Stimulated activated CD4-positive, alpha-beta T cell treated with anti-CD3 and anti-CD28 coated beads, Interleukin-2, amount 100 ng/mL, for 48 hours (primary cell): Measurements from ENCODE around the gene WWOX.

Source experiments
- DNase-seq, 2 donors: peaks; one replicate each; pipeline ENCODE4 v3.0.0-alpha.2; 2020

Gene WWOX

DNA sequence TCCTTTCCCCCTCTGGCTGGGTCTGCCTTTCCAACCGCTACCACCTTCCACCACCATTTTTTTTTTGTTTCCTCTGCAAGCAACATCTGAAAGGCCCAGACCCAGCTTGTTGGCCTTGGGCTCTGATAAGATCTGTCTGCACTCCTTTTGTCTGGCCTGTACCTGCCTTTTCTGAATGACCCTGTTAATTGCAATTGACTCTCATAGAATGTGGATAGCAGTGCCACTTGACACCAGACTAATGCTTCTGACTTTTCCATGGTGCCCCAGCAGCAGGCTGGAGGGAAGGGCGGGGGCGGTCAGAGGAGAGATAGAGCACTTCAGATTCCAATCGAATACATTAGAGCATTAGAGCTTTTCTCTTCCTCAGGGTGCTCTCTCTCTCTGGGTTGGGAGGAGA is 538.9 kb downstream of the WWOX start:
- no peak for DNase-seq

DNA sequence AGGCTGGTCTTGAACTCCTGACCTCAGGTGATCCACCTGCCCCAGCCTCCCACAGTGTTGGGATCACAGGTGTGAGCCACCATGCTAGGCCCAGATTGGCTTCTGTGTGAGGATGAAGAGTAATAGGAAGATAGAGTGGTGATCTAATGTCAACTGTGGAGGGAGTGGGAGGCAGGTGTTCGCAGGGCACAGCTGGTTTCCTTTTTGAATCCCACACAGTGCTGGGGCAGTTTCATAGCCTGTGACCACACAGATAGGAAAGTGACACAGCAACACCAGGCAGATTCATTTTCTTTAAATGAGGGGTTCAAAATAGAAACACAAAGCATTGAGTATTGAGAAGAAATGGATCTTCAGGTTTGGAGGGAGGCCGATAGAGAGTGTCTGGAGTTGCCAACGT is 540.3 kb downstream of the WWOX start:
- DNase-seq: peak in 1 of 2 donors; percentile 5

DNA sequence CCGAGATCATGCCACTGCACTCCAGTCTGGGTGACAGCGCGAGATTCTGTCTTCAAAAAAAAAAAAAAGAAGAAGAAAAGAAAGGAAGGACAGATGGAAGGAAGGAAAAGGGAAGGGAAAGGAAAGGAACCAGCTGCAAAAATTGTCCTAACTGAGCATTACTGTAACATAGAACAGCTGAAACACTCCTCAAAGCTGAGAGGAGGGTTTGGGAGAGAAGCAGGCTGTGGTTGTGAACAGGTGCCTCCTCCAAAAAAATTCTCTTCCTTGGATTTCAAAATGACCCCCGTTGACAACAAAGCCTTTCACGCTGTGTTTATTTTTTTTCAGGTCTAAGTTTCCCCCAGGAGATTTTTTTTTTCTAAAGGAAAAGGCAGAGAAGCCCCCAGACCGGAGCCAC is 541.4 kb downstream of the WWOX start:
- DNase-seq: no peak

DNA sequence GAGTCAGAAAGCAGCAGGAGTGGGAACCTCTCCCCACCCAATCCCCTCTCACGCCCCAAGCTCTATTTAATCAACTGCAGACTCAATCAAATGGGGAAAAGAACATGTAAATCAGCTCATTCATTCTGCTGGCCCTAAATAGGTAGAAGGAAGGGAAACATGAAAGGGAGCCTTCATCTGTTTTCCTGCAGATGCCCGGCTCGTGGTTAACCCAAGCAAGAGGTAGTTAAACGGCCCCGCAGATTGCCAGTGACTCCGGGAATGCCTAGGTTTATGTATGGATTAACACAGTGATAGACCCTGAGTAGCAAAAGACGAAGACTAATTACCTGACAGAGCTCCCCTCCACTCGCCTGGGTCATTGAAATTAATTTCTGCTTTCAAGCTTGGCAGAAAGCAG is 542.0 kb downstream of the WWOX start:
- DNase-seq: no peak

DNA sequence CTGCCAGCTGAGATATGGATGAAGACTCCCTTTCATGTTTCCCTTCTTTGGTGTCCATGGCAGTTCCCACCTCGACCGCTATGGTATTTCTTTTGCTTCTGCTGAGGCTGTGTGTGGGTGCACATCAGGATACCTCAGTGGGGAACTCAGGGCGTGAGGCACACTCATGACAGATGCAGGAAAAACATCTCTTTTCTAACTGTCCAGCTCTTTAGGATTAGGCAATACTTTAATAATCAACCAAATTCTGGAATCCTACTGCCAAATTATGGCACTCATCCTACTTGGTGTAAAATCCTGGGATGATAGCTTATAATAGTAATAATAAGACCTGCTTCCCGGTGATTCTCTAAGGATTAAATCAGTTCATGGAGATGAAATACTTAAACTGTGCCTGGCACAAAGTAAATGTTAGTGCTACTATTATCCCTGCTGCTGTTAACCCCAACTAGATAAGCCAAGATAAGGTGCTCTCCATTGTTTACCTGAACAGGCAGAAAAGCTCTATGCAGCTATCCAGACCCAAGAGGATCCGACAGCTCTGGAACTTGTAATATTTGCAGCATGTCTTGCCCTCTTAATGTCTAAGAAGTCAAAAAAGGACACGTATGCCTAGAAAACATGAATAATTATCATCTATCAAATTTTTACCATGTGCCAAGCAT is 543.3 kb downstream of the WWOX start:
- no peak for DNase-seq

DNA sequence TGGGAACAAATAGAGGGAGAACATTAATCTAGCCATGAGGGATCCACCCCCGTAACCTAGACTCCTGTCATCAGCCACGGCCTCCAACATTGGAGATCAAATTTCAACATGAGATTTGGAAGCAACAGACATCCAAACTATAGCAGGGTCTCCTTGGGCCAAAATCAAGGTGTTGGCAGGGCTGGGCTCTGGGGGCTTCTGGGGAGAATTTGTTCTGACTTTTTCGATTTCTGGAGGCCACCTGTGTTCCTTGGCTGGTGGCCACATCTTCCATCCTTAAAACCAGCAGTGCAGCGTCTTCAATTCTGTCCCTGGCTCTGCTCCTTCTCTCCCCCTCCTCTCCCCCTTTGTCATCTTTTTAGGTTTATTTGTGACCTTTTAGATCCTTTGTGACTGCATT is 546.2 kb downstream of the WWOX start:
- DNase-seq: no peak

DNA sequence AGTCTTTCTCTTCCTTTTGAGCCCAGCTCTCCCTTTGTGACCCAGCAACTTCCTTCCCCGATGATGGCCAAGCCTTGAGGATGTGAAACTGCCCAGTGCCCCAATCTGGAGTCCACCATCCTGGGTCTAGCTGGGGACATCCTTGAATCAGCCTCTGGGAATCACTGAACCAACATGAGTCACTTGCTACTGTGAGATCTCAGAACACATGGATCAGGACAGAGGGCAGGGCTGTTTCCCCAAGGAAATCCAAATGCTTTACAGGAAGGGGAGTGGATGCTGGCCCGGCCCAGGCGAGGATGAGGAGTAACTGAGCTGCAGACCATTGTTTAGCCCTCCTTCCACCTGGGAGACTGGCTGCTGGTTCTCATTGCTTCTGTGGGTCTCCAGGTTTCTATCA is 547.6 kb downstream of the WWOX start:
- DNase-seq: no peak

DNA sequence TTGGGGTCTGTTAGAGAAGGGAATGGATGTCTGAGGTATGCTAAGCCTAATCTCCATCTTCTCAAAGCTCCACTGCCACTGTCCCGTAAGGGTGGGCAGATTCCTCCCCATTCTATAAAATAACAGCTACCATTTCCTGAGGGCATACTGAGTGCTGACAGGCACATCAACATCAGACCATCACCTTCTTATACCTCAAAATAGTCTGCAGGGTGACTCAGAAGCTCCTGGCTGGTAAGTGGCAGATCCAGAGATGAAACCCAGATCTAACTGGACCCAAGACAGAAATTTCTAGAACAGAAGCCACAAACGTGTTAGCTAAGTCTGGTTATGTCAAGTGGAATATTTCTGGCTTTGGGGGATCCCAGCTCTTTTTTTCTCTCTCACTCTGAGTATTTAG is 548.0 kb downstream of the WWOX start:
- DNase-seq: no peak

DNA sequence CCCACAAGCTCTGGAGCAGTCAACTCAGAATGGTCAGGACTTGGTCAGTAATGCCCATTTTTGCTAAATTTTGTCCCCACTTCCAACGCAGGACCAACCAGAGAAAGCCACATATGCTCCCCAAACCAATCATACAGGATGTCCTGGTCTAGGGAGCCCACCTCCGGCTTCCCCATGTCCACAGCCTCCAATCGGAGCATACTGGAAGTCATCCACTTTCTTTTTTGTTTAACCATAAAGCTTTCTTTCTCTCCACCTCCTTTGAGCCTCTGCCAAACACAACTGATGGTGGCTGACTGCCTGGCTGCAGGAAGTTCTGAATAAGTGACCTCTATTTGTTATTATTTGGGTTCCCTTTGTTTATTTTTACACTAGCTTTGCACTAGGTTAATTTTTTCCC is 549.1 kb downstream of the WWOX start:
- DNase-seq: no peak

DNA sequence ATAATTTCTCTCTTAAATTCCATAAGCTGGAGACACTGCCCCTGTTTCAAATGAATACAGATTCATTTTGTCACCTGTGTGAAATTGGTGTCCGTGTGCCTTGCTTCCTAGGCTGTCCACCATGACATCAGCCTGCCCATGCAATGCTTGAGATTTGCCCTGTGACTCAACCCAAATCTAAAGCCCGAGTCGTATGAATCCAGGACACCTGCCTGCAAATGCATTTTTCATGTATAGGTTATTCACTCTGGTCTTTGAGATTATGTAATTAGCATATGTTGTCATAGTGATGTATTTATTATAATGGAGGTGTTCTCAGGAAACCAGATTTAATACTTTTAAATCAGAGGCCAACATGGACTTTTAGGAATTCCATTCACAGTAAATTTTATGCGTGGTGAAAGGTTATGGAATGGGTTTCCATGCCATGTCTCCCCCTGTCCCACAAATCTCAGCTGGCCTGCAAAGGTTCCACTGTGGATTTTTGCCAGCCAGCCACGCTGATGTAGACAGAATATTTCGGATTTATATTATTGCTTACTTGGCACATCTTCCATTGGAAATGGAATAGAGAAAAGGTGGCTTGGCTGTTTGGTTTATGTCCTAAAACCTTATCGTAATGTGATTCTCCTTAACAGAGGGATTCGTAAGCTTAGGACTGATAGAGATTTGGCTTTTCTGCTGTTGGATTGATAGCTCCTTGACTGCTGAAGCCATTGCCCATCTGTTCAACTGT is 551.1 kb downstream of the WWOX start:
- DNase-seq: no peak

DNA sequence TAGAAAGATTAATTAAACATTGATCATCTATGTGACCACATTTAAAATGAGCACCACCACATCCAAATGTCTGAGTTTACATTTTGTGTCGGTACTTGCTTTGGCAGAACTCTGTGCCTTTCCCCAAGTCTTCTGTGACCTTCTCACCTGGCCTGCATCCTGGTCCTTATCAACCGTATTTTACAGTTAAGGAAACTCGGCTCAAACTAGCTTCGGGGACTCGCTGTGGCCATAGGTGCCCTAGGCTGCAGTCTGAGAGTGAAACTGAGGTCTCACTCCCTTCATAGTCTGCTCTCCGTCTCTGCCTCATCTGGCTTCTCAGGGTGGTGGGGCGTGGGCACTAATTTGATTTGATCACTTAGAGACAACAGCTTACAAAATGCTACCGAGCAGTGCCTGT is 555.5 kb downstream of the WWOX start:
- DNase-seq: no peak

DNA sequence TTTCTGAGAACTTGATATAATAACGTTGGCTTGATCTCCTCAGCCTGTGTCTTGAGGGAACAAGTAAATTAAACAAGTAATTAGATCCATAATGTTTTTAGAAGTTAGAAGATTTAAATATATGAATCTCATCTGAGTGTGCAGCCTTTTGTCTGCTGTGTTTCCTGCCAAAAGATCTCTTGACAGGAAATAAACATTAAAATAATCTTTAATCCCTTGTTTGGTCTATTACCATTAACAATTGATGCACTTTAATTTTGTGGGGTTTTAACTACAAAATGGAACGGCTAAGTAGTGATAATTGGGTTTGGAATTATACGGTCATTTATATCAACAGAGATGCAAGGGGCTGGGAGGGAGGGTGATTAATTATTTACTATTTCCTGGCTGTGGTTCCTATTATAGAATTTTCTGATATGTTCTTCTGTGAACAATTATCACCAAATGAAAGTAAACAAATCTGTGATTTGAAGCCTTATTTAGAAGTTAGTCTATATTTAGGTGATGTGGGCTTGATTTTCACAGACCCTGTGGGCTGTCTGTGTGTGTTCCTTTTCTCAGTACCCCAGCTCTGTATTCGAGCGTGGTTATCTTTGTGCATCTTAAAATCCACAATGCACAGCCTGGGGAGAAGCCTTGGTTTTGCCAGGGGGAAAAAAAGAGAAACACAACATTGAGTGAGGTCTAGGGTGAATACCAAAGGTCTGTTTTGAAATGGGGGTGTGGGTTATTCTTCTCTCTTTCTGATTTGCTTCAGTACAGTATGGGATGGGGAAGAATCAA is 556.1 kb downstream of the WWOX start:
- DNase-seq: no peak

DNA sequence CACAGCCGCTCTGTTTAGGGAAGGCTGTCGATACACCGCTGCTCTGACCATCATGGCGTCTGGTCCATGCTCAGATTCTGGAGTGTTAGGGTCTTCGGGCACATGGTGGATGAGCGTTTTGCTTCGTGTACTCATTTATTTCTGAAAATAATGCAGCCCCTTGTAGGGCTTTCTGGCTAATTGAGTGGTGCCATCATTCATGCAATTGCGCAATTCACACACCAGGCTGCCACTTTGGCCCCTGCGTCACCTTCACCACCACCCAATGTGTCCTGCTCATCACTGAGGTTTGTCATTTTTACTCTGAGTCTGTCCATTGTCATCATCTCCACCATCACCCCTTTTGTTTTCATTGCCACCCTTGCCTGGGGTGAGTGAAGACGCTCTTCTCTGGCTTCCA is 557.4 kb downstream of the WWOX start:
- DNase-seq: no peak

DNA sequence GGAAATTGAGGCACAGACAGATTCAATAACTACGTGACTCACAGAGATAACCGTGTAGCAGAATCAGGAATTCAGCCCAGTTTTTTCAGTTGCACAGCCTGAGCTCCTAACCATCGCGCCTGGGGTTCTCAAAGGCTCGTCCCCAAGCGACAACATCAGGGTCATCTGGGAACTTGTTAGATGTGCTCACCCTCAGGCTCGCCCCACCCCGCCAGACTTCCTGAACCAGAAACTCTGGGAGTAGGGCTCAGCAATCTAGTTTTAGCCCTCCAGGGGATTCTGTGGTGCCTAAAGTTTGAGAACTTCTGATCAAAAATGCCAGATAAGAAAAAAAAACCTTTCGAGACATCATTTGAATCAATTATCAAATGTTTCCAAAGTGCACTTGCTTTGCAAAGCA is 559.8 kb downstream of the WWOX start:
- no peak for DNase-seq

DNA sequence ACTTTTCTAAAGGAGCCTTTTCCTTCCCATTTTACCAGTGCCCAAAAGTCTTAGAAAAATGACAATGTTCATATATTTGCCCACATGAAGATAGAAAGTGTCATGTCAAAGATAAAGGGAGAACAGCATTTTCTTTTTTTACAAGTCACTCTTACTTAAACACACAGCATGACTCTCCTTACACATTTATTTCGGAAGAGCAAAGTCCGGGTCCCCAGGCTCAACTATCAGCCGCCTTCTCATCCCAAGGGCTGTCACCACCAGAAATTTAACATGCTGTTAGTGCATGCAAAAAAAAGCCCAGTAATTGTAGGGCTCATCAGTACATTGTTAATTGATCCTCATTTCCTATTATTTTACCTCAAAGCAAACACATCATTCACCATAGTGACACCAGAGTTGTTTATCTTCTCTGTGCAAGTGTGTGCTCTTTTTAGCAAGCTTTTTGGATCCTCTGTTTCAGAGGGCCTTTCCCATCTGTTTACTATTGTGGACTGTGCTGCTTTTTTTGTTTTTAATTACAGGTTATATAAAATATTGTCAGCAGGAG is 560.3 kb downstream of the WWOX start:
- DNase-seq: no peak

DNA sequence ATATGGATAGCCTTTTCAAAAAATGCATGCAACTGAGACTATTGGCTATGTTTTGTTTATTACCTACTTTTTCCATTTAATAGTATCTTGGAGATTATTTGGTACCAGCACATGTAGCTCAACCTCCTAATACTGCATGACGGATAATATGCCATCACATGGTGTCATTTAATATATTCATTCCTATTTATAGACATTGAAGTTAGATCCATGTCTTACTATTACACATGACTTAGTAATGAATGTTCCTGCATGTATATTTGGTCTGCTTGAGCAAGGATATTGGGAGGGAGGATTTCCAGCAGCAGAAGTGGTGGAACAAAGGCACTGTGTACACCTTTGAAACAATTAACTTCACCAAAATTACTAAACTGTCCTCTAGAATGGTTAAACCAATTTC is 561.3 kb downstream of the WWOX start:
- no peak for DNase-seq

DNA sequence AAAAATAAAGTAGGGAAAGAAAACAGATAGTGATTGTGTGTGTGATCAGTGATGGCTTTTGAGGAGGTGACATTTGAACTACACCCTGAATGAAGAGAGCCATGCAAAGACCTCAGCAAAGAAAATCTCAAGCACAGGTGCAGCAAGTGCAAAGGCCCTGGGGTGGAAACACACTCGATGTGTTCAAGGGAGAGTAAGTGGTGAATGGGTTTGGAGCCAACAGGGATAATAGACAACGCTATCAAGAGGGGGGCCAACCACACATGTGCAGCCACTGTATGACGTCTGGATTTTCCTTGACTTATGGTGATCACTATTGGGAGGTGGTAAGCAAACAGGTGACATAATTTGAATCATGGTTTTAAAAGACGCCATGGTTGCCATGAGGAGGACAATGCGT is 564.2 kb downstream of the WWOX start:
- no peak for DNase-seq

DNA sequence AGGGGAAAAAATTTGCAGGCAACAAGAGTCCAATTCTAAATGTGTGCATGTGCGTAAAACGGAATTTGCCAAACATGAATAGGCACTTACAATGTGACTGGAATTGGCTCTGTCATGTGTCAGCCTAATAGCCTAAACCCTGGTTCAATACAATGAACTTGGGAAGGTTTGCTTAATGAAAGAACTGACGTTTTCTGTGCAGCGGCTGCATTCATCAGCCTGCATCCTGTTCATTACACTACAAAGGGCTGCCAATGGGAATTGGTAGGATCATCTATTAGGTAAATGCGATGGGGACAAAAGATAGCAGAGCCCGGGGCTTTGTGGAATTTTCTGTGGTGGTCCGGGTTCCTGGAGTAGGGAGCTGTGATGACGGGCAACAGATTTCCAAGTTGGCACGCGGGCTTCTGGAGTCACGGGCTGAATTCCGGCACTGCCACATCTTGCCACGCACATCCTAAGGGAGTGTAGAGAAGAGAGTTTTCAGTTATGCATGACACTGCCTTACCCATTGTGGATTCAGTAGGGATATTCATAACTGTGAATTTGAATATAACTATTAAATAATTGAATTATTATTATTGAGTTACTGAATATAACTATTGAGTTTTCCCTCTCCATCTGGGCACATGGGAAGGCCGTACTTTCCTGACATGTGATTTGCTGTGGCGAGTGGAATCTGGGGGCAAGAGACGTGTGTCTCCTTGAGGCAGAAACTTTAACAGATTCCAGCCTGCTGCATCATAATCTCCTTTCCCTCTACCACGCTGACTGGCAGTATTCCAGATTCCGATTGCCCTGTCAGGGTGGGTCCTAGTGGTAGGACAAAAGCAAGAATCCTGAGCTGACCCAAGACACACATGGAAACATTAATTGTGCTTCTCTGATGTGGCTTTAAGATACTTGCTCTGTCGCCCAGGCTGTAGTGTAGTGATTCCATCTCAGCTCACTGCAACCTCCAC is 565.6 kb downstream of the WWOX start:
- DNase-seq: no peak

DNA sequence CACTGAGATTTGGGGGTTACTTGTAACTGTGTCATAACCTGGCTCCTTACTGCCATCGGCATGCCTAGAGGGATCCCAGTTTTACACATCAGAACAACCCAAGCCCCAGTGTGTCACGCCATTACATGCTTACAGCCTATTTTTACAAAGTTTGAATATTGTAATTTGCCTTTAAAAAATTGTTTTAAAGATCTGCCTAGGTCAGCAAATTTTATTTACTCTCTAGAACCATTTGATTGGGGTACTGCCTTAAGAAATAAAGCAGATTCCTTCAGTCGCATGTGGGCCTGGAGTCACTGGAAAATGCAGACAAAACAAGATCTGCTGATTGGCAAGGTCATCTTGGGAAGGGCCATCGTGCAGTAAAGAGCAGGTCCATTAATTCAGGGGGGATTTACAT is 566.9 kb downstream of the WWOX start:
- DNase-seq: no peak

DNA sequence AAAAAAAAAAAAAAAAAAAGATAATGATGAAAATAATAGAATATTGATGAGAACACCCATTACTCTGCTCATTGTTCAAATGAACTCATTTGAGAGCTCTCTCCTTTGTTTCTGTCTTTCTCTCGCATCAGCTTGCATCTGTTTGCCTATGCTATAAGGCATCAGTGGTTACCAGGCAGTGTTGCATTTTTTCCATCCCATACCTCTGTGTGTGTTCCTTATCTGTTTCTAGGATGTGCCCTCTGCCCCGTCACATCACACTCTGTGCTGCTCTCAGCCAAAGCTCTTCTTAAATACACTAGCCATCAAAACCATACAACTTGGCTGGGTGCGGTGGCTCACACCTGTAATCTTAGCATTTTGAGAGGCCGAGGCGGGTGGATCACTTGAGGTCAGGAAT is 568.2 kb downstream of the WWOX start:
- DNase-seq: no peak

DNA sequence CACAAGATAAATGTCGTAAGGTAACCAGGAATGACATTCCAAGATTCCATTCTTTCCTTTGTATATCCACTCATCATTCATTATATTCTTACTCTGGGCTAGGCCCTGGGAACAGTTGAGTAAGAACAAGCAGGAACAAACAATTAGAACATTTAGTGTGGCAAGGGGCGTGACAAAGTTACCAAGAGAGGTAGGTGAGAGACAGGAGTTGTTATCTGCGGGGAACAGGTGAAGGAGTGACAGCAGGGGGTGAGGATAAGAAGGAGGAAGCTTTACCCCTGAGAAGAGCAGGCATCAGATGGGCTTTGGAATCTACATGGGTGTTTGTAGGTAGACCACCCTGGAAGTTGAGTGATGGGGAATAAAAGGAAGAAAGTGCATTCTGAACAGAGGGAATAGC is 568.9 kb downstream of the WWOX start:
- DNase-seq: no peak

DNA sequence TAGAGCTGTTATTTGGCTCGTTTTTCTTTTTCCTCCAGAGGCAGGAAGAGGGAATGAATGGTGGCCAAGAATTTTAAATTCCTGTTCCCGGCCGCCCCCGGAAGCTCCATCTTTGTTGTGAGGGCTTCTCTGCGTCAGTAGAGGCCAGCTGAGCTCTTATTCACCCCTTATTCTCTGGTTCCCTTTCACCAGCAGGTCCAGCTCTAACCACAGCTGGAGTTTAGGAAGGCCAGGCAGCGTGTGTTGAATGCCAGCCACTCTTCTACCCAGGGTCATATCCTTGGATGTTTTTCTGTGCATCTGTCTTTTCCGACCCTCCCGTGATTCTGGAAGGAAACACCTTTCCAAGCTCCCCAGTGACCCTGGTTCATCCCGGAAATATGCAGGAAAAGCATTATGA is 570.5 kb downstream of the WWOX start:
- no peak for DNase-seq
